Measurements from ENCODE around the gene MKNK2.

MKNK2 gene

GRCh38 chr19:2026770-2027169 is 24.3 kb downstream of the MKNK2 start:
- no peak for DNase-seq

- no peak for DNase-seq
Measured at GRCh38 chr19:2022289-2022688, 28.8 kb downstream of the MKNK2 start.

GRCh38 chr19:2021453-2022140 is 29.4 kb downstream of the MKNK2 start:
- no peak for DNase-seq

DNA sequence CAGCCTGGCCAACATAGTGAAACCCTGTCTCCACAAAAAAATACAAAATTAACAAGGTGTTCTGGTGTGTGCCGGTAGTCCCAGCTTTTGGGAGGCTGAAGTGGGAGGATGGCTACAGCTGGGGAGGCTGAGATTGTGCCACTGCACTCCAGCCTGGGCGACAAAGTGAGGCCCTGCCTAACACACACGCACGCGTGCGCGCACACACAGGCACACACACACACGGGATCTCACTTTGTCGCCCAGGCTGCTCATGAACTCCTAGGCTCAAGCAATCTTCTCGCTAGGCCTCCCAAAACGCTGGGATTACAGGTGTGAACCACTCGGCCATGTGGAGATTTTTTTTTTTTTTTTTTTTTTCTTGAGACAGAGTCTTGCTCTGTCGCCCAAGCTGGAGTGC is 32.3 kb downstream of the MKNK2 start:
- no peak for DNase-seq

- DNase-seq = peak; percentile 41
Measured at GRCh38 chr19:2016041-2016807, 34.8 kb downstream of the MKNK2 start.

DNA sequence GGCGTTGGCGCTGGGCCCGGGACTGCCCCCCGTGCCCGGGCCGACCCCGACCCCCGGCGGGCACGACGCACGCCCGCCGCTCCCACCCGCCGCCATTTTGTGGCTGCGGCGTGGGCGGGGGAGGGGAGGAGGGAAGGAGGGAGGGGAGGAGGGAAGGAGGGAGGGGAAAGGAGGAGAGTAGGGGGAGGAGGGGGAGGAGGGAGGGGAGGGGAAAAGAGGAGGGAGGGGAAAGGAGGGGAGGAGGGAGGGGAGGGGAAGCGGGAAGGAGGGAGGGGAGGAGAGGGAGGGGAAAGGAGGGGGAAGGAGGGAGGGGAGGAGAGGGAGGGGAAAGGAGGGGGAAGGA is 35.5 kb downstream of the MKNK2 start, which contains the start of gene BTBD2:
Gene BTBD2, minus strand, starts transcription at position 107 of the 343 bp plus-strand sequence. Its CDS starts 11 bp downstream, at position 96.
- no peak for DNase-seq

DNA sequence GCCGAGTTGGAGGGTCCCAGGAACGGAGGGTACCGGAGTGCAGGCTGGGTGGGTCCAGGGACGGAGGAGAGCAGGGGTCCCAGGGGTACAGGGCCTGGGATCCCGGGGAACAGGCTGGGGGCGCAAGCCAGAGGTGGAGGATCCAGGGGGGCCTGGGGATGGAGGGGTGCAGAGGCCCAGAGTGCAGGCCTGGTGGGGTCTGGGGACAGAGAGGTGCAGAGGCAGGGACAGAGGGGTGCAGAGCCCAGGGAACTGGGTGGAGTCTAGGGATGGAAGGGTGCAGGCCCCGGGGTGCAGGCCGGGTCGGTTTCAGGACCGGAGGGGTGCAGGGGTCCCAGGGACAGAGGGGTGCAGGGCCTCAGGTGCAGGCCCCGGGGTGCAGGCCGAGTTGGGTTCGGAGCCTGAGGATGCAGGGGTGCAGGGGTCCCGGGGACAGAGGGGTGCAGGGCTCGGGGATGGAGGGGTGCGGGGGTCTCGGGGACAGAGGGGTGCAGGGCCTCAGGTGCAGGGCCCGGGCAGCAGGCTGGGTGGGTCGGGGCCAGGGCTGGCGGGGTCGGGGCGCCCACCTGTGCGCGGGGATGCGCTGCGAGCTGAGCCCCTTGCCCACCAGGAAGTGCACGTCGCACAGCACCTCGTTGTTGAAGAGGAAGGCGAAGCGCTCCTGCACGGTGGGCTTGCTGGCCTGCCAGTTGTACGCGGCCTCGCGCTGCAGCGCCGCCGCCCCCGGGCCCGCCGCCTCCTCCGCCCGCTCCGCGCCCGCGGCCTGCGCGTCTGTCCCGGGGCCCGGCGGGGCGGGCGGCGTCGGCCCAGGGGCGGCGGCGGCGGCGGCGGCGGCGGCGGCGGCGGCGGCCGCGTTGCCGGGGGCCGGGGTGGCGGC is 36.1 kb downstream of the MKNK2 start:
- no peak for DNase-seq

- no peak for DNase-seq
Measured at GRCh38 chr19:2014131-2014571, 36.9 kb downstream of the MKNK2 start.

- no peak for DNase-seq
Measured at GRCh38 chr19:2013683-2013961, 37.4 kb downstream of the MKNK2 start.

- no peak for DNase-seq
Measured at GRCh38 chr19:2012941-2013682, 37.9 kb downstream of the MKNK2 start.

GRCh38 chr19:2011169-2011568 is 39.9 kb downstream of the MKNK2 start:
- DNase-seq = no peak

GRCh38 chr19:2010135-2010668 is 40.8 kb downstream of the MKNK2 start:
- no peak for DNase-seq

DNA sequence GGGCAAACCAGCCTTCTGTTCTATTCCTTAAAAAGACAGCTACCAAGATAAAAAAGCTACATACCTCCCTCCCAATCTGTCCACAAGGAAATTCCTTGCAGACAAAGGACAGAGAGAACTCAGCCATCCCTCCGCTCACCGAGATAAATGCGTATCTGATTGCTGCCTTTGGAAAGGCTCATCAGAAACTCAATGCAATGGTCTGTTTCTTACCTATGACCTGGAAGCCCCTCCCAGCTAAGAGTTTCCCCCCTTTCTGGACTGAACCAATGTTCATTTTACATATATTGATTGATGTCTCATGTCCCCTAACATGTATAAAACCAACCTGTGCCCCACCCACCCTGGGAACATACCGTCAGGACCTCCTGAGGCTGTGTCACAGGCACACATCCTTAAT is 47.2 kb downstream of the MKNK2 start:
- no peak for DNase-seq

DNA sequence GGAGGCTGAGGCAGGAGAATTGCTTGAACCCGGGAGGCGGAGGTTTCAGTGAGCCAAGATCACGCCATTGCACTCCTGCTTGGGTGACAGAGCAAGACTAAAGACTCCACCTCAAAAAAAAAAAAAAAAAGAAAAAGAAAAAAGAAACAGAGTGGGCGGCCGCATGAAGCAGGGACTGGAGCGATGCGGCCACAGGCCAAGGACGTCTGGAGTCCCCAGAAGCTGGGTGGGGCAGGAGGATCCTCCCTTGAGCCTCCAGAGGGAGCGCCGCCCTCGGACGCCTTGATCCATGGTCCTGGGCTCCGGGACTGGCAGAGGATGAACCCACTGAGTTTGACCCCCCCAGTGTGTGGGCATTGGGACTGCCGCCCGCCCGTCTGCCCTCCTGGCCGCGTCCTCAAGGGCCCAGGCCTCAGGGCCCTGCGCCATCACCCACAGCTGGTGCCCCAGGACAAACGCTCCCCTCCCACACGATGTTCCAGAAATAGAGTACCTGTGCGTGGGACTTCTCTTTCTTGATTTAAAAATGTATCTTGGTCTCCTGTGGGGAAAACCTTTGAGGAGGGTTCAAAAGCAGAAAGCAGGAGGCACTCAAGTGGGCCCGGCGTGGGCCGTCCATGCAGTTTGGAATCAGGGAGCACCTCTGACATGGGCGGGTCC is 51.1 kb downstream of the MKNK2 start:
- no peak for DNase-seq

DNA sequence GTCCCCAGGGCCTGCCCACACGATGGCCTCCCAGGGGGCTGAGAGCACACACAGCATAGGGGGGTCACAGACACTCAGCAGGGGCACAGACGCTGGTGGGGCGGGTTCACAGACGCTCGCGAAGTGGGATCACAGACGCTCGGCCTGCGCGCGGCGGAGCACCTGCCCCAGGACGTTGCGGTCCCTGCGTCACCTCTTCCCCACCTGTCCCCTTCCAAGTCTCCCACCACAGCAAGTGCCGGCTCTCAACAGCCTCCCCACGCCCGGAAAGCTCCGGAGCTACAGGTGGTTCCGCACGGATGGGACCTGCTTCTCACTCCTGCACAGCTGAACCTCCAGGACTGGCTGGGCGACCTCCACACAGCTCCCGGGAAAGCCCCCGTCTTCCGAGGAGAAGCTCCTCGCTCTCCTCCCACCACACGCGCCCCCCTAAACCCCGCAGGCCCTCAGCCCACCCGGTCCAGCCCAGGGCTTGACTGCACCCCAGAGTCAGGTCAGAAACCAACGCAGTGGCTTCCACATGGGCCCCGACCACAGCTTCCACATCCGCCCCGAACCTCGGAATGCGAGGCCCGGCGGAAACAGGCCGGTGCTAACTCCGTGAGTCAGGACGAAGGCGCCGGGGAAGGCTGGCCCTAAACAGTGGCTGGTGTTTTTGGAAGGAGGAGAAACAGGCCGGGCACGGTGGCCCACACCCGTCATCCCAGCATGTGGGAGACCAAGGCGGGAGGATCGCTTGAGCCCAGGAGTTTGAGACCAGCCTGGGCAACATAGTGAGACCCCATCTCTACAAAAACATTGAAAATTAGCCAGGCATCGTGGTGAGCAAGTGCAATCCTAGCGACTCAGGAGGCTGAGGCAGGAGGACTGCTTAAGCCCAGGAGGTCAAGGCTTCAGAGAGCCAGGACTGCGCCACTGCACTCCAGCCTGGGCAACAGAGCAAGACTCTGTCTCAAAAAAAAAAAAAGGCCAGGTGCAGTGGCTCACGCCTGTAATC is 52.0 kb downstream of the MKNK2 start:
- no peak for DNase-seq

GRCh38 chr19:1997353-1998233 is 53.5 kb downstream of the MKNK2 start:
- DNase-seq = no peak

DNA sequence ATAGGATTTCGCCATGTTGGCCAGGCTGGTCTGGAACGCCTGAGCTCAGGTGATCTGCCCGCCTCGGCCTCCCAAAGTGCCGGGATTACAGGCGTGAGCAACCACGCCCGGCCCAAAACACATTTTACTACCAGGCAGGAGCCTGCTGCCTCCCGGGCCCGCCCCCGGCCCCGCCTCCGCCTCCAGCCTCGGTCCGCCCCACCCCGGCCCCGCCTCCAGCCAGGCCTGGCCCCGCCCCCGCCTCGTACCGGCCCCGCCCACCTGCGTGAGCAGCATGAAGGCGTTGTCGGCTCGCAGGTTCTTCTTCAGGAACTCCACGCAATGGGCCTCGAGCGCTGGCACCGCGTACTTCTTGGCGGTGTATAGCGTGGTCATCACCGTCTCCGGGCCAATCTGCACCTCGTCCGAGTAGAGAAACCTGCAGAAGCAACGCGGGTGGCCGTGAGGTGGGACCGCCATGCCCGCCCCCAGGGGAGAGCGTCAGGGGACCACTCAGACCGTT is 58.2 kb downstream of the MKNK2 start:
- no peak for DNase-seq

GRCh38 chr19:1991018-1991913 is 59.8 kb downstream of the MKNK2 start:
- DNase-seq = no peak
